ENCODE results near the gene NLRP3.

DNA sequence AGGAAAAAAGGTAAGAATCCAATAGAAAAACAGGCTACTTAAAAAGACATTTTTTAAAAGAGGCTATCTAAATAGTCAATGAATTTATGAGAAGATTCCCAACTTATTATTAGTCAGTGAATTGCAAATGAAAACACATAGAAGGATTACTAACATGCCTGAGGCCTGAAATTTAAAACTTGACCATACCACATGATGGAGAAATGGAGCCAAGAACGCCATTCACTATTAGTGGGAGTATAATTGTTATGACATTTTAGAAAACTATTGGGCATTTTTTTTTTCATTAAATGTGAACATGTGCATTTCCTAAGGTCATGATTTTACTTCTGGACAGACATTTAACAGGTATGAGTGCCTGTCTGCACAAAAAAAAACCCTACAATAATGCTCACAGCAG is 66.8 kb downstream of the NLRP3 start:
- TF ChIP-seq POLR2A (IDR thresholded peaks at IDR 0.05) = no peak
- TF ChIP-seq, protein P1, sequence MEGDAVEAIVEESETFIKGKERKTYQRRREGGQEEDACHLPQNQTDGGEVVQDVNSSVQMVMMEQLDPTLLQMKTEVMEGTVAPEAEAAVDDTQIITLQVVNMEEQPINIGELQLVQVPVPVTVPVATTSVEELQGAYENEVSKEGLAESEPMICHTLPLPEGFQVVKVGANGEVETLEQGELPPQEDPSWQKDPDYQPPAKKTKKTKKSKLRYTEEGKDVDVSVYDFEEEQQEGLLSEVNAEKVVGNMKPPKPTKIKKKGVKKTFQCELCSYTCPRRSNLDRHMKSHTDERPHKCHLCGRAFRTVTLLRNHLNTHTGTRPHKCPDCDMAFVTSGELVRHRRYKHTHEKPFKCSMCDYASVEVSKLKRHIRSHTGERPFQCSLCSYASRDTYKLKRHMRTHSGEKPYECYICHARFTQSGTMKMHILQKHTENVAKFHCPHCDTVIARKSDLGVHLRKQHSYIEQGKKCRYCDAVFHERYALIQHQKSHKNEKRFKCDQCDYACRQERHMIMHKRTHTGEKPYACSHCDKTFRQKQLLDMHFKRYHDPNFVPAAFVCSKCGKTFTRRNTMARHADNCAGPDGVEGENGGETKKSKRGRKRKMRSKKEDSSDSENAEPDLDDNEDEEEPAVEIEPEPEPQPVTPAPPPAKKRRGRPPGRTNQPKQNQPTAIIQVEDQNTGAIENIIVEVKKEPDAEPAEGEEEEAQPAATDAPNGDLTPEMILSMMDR (IDR thresholded peaks at IDR 0.05) = no peak

Measured in esophagus squamous epithelium (tissue), 4 donors.